Endothelial cell of hepatic sinusoid (primary cell): ENCODE results near the gene SUCO.

Source experiments
- in situ Hi-C: cut with HindIII; loops from 2 replicates; pipeline ENCODE4 v1.10.0; 2017; ENCODE audit warnings: low sequenced_read_pairs

SUCO gene

GRCh38 chr1:172641492-172641891 lies 108.5 kb downstream of the SUCO start:
- in situ Hi-C loops = no loop called here

- in situ Hi-C loops = no loop called here
These were observed 110.0 kb downstream of the SUCO start for GRCh38 chr1:172642970-172643369.

DNA sequence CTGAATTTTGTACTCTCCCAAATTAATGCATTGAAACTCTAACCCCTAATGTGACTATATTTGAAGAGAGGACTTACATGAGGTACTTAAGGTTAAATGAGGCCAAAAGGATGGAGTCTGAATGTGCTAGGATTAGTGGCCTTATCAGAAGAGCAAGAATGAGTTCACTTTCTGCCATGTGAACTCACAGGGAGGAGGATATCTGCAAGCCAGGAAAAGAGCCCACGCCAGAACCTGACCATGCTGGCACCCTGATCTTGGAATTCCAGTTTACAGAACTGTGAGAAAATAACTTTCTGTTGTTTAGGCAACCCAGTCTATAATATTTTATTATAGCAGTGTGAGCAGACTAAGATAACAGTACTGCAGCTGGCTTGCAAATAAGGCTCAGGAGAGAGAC lies 113.7 kb downstream of the SUCO start:
- in situ Hi-C loops = no loop called here

DNA sequence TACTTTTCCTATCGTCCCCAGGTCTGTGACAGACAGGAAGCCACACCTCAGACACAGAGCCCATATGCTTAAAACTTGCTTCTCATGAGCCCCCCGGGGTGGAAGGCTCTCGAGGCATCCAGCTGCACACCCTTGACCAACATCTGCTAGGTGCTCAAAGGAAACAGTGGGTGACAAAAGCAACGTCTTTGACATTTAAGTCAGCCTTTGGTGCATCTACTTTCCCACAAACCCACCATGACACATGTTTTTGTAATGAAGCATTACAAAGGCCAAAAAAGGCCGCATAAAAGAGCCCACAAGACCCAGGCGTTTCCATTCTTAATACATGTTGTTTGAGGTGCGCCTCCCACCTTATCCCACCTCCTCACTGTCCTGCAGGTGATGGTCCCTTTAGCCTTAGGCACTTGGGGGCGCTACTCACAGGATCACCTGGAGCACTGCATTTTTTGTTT lies 114.2 kb downstream of the SUCO start:
- in situ Hi-C loops = no loop called here

DNA sequence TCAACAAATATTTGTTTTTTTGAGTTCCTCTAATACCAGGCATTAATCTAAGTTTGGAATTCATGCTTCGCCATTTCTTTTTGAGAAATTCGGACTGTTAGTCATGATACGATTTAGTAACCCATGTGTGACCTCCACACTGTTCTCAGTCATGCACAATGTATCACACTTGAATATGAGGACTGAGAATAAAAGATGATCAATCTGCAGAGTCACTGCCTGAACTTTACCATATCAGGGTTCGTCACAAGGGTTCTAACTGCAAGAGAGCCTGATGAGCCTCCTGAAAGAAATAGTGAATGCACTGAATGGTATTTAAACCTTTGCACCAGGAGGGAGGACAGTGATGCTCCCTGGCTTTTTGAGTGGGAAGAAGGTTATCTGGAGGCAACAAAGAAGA lies 115.0 kb downstream of the SUCO start:
- in situ Hi-C loops = no loop called here

GRCh38 chr1:172650474-172651193 lies 117.7 kb downstream of the SUCO start:
- in situ Hi-C loops = no loop called here

DNA sequence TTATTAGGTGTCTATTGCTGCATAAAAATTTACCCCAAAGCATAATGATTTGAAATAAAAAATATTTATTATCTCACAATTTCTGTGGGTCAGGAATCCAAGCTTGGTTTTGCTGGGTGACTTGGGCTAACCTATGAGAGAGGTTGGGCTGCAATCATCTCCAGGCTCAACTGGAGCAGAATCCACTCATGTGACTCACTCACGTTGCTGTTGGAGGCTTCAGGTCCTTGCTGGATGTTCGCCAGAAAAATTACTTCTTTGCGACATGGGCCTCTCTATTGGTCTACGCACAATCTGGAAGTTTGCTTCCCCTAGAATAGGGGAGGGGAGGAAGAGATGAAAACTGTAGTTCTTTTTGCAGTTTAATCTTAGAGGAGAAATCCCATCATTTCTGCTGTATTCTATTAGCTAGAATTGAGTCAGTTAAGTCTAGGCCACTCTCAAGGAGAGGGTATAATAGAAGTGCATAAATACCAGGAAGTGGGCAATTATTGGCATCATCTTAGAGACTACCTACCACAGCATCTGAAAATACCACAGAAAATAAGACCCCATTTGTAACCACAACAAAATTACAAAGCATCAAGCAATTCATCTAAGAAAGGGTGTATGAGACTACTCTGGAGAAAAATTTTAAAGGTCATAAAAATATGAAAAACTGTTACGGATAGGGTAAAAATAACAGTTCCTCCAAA lies 120.2 kb downstream of the SUCO start:
- in situ Hi-C loops = no loop called here

- in situ Hi-C loops = no loop called here
These were observed 121.6 kb downstream of the SUCO start for GRCh38 chr1:172654535-172654934.

- in situ Hi-C loops = loop anchor here (5.0 kb wide), 1 partner anchor 69 kb away; no protein-coding TSS in a partner anchor
These were observed 123.6 kb downstream of the SUCO start for GRCh38 chr1:172656576-172656975.

- in situ Hi-C loops = loop anchor here (5.0 kb wide), 1 partner anchor 70 kb away; no protein-coding TSS in a partner anchor
These were observed 124.6 kb downstream of the SUCO start for GRCh38 chr1:172657586-172657985.

GRCh38 chr1:172658871-172659453 lies 126.0 kb downstream of the SUCO start, which contains the start of gene FASLG:
Gene FASLG, plus strand, starts transcription at chr1:172659103. Its CDS starts 99 bp downstream, at chr1:172659202.
- in situ Hi-C loops = loop anchor here (5.0 kb wide), 1 partner anchor 72 kb away; no protein-coding TSS in a partner anchor

- in situ Hi-C loops = loop anchor here (5.0 to 10.0 kb wide), 2 partner anchors 54 to 656 kb away; no protein-coding TSS in a partner anchor
These were observed 128.2 kb downstream of the SUCO start for GRCh38 chr1:172661107-172661506.
